Psoas muscle (tissue), 8 donors: ENCODE measurements around the gene RALGAPA2. TPM values are rescaled to one million over a fixed set of nuclear protein-coding genes. Genes with fewer than 3 reads are reported as not detected.

Source experiments
- ATAC-seq, 4 donors: fragments of 200-7000 bp; cut with Tn5 transposase; one replicate each; pipeline ENCODE4 v1.9.1; 2020; ENCODE audit warnings: moderate library complexity in 3 of 4, mild to moderate bottlenecking in 2 of 4
- DNase-seq, 2 donors: peaks; one replicate each; pipeline ENCODE4 v3.0.0-alpha.2; 2020
- H3K27ac ChIP-seq: fragments of 200-600 bp; one replicate; pipeline ENCODE4 v1.8.0; 2022
- H3K27me3 ChIP-seq, 3 donors: fragments of 200-600 bp in 1 of 3; one replicate each; pipeline versions ENCODE4 v1.6.1 to v1.8.0; 2013 to 2022; ENCODE audit warnings: low read length in 2 of 3, mild to moderate bottlenecking in 2 of 3, moderate library complexity in 1 of 3; ENCODE audit not compliant: insufficient read depth in 3 of 3
- H3K36me3 ChIP-seq, 2 donors: fragments of 200-600 bp in 1 of 2; one replicate each; pipeline versions ENCODE4 v1.6.1 to v1.8.0; 2013 to 2022; ENCODE audit warnings: low read depth in 1 of 2, mild to moderate bottlenecking in 1 of 2, moderate library complexity in 1 of 2; ENCODE audit not compliant: insufficient read depth in 1 of 2
- H3K4me1 ChIP-seq: fragments of 200-600 bp; one replicate; pipeline ENCODE4 v1.8.0; 2022
- H3K4me3 ChIP-seq: fragments of 200-600 bp; one replicate; pipeline ENCODE4 v1.8.0; 2022; ENCODE audit warnings: mild to moderate bottlenecking
- H3K9me3 ChIP-seq: fragments of 200-600 bp; one replicate; pipeline ENCODE4 v1.8.0; 2022
- WGBS, 3 donors: extraction: QIAGEN DNeasy Blood & Tissue Kit; methylation state at CpG; one replicate each; pipeline versions ENCODE4 v1.1.6 to v1.1.7; 2013; 5-methylcytosine and 5-hydroxymethylcytosine counted together
- intact Hi-C, 2 donors: fragments of 100-400 bp; cut with DNase I; formaldehyde crosslinking; loops; one replicate each; pipeline versions ENCODE4 v1.11.0 to v1.14.2; 2022
- polyA plus RNA-seq, 3 donors: library from polyadenylated mRNA; stranded (reverse); fragments of 200-250 nt; gene quantifications; one replicate each; pipeline ENCODE4 v1.2.3, GENCODE V29; 2013
- total RNA-seq, 4 donors: library from RNA; stranded (reverse); fragmentation: NEBNext Ultra II Directional in 2 of 4; extraction: Animal tissue kit (Norgen Biotek cat#: 25700) in 2 of 4; gene quantifications; one replicate each; pipeline versions ENCODE4 v1.2.1 to v1.2.4, GENCODE V29; 2021 to 2023
- TF ChIP-seq, protein P1 (sequence below): fragments of 200-600 bp; IDR thresholded peaks from one replicate; pipeline ENCODE4 v1.8.0; 2022; ENCODE audit warnings: antibody characterized with exemption
- donor health status: healthy with polysubstance abuse.
- donor health status: DM: no; HTN: no; CAD: no; lungs with moderate emphysema.
- donor health status: Bipolar disorder and iron deficiency.
- donor health status: healthy.
- donor health status: DM: yes; HTN: yes; CAD: no.
- donor health status: DM: no; HTN: no; CAD: no.
- donor health status: DM: no; HTN: no; CAD: no.
- donor health status: DM: yes; HTN: yes; CAD: no.

Gene RALGAPA2
- total and polyA plus RNA-seq, 7 donors = 12.2 to 75.5 (median 51.1) TPM

DNA sequence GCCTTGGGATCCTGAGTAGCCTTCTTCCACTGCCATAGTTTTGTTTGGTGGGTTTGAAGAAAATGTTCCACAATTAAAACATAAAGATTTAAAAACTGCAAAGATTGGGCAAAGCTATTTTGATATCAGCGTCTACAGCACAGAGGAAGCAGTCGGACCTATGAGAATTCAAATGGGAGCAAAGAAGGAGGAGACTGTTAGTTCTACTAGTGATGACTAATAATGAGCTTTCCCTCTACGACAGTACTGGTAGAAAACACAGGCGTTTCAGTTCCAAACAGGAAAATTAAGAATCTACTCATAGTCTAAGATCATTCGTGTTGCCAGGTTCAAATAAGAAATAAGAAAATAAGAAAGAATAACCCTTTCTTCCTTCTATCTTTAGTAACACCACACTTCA is 223.4 kb downstream of the RALGAPA2 start:
- 93 to 97% (median 96%) methylated on average over 5 of the region's 5 CpGs for WGBS, 3 donors

DNA sequence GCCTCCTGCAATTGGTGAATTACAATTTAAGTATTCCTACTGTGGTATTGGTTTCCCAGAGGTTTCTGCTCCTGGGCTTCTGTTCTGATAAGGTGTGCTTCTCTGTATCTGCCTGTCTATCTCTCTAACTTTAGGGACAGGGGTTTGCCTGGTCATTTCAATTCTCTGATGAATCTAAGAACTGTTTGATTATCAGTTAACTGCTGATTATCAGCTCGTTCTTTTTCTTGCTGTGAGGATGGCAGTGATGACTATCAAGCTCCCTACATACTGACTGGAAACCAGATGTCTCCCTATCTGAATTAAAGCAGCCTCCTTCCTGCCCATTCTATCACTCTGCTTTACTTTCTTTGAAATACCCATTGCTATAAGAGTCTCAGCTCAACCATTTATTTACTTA is 224.1 kb downstream of the RALGAPA2 start:
- peaks cover 10 to 67% of the 10 kb centered on the region in 2 donors for H3K36me3 ChIP-seq
- H3K4me1 ChIP-seq = no peaks in the 10 kb centered on the region
- no peak for ATAC-seq
- TF ChIP-seq, protein P1, sequence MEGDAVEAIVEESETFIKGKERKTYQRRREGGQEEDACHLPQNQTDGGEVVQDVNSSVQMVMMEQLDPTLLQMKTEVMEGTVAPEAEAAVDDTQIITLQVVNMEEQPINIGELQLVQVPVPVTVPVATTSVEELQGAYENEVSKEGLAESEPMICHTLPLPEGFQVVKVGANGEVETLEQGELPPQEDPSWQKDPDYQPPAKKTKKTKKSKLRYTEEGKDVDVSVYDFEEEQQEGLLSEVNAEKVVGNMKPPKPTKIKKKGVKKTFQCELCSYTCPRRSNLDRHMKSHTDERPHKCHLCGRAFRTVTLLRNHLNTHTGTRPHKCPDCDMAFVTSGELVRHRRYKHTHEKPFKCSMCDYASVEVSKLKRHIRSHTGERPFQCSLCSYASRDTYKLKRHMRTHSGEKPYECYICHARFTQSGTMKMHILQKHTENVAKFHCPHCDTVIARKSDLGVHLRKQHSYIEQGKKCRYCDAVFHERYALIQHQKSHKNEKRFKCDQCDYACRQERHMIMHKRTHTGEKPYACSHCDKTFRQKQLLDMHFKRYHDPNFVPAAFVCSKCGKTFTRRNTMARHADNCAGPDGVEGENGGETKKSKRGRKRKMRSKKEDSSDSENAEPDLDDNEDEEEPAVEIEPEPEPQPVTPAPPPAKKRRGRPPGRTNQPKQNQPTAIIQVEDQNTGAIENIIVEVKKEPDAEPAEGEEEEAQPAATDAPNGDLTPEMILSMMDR = no peak
- WGBS, 3 donors = 77 to 94% (median 85%) methylated on average over 1 of the region's 1 CpG
- no peaks in the 10 kb centered on the region for H3K9me3 ChIP-seq
- H3K4me3 ChIP-seq = no peak overlapping the region
- intact Hi-C loops = no loop called here
- H3K27me3 ChIP-seq = no peaks in the 10 kb centered on the region
- DNase-seq = no peak
- no peak overlapping the region for H3K27ac ChIP-seq

More for the DNA sequence above, 223.4 kb downstream of the RALGAPA2 start:
- Histone ChIP-seq H3K9me3 (no peaks in the 10 kb centered on the region), H3K4me1 (no peaks in the 10 kb centered on the region), H3K27ac (no peak overlapping the region), H3K4me3 (no peak overlapping the region), H3K27me3 (no peaks in the 10 kb centered on the region), H3K36me3 (peaks cover 10 to 72% of the 10 kb centered on the region in 2 donors)
- intact Hi-C loops = no loop called here
- TF ChIP-seq, protein P1 = no peak
- ATAC-seq (no peak), DNase-seq (no peak)

DNA sequence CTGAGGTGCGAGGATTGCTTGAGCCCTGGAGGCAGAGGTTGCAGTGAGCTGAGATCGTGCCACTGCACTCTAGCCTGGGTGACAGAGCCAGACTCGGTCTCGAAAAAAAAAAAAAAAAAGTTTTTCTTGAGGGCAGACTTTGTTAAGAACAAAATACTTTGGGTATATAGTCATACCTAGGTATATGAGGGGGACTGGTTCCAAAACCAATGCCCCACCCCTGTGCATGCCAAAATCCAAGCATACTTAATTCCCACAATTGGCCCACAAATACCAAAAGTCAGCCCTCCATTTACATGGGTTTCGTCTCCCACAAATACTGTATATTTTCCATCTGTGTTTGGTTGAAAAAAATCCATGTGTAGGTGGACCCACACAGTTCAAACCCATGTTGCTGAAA is 224.6 kb downstream of the RALGAPA2 start:
- no peak overlapping the region for H3K4me3 ChIP-seq
- intact Hi-C loops = no loop called here
- no peaks in the 10 kb centered on the region for H3K4me1 ChIP-seq
- H3K27me3 ChIP-seq = no peaks in the 10 kb centered on the region
- WGBS, 3 donors = 93 to 97% (median 96%) methylated on average over 5 of the region's 5 CpGs
- H3K36me3 ChIP-seq = peaks cover 10 to 64% of the 10 kb centered on the region in 2 donors
- H3K9me3 ChIP-seq = no peaks in the 10 kb centered on the region
- ATAC-seq (no peak), DNase-seq (no peak)
- TF ChIP-seq, protein P1 = no peak
- no peak overlapping the region for H3K27ac ChIP-seq

DNA sequence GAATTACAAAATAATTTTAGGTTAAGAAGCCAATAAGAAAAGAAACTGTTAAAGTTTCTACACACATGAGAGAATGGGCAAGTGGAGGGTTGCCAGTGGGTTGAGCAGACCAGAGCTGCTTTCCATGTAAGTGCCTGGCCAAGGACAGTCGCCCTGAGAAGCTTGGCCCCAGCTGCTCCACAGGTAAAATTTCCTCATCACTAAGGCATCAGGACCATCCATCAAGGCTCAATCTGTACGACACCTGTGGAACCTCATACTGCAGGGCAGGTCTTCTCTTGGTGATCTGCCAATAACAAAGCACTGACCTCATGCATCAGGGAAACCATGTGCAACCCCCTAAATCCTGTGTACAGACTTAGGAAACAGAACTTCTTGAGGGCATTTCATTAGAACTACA is 229.1 kb downstream of the RALGAPA2 start:
- TF ChIP-seq, protein P1 = no peak
- peaks cover 4% of the 10 kb centered on the region for H3K4me1 ChIP-seq
- ATAC-seq (no peak), DNase-seq (no peak)
- H3K36me3 ChIP-seq = peaks cover 2 to 45% of the 10 kb centered on the region in 2 donors
- 74 to 90% (median 83%) methylated on average over 2 of the region's 2 CpGs for WGBS, 3 donors
- H3K4me3 ChIP-seq = no peak overlapping the region
- no peaks in the 10 kb centered on the region for H3K27me3 ChIP-seq
- H3K27ac ChIP-seq = no peak overlapping the region
- H3K9me3 ChIP-seq = no peaks in the 10 kb centered on the region
- intact Hi-C loops = no loop called here

DNA sequence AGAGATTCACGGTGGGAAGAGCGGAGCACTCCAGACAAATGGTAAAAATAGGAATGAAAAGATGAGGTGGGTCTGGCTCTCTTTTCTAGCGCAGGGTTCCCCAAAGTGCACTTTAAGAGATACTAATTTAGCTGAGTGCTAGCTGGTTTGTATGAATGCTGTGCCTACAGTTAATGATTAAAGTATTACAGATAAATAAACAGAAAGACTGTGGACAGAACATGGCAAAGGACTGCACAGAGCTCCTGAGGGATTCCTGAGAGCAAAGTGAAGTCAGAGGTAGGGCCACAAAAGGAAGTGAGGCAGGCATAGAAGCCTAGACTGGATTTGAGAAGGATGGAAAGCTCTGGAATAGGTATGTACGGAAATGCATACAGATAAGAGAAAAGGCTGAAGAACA is 230.0 kb downstream of the RALGAPA2 start:
- DNase-seq = no peak
- no peak for ATAC-seq
- 89 to 94% (median 89%) methylated on average over 4 of the region's 4 CpGs for WGBS, 3 donors
- Histone ChIP-seq H3K27ac (no peak overlapping the region), H3K9me3 (no peaks in the 10 kb centered on the region), H3K27me3 (no peaks in the 10 kb centered on the region), H3K4me3 (no peak overlapping the region), H3K4me1 (peaks cover 12% of the 10 kb centered on the region), H3K36me3 (peaks cover 2 to 36% of the 10 kb centered on the region in 2 donors)
- TF ChIP-seq, protein P1 = no peak
- intact Hi-C loops = no loop called here
